GM12874 (cell line): Measurements from ENCODE around the gene ZNF879.

Experiments
- TF ChIP-seq, protein P1 (sequence below): IDR thresholded peaks from 2 replicates; pipeline ENCODE4 v1.5.1; 2011; ENCODE audit warnings: low read depth, mild to moderate bottlenecking, control low read depth, low read length, moderate library complexity; ENCODE audit not compliant: insufficient read depth

The ZNF879 gene

DNA sequence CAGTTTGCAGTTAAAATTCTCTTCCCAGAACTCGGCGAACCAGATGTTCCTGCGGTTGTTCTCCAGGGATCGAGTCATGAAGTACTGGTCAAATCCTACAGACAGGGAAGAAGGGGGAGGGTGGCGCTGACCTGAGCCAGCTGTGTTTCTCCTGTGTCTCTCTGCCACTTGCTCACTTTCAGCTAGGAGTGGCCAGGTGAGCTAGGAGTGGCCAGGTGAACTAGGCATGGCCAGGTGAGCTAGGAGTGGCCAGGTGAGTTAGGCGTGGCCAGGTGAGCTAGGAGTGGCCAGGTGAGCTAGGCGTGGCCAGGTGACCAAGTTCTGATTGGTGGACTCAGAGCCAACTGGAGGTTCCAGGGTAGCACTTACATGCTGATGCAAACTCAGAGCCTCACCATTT lies 34.3 kb upstream of the ZNF879 start:
- TF ChIP-seq, protein P1, sequence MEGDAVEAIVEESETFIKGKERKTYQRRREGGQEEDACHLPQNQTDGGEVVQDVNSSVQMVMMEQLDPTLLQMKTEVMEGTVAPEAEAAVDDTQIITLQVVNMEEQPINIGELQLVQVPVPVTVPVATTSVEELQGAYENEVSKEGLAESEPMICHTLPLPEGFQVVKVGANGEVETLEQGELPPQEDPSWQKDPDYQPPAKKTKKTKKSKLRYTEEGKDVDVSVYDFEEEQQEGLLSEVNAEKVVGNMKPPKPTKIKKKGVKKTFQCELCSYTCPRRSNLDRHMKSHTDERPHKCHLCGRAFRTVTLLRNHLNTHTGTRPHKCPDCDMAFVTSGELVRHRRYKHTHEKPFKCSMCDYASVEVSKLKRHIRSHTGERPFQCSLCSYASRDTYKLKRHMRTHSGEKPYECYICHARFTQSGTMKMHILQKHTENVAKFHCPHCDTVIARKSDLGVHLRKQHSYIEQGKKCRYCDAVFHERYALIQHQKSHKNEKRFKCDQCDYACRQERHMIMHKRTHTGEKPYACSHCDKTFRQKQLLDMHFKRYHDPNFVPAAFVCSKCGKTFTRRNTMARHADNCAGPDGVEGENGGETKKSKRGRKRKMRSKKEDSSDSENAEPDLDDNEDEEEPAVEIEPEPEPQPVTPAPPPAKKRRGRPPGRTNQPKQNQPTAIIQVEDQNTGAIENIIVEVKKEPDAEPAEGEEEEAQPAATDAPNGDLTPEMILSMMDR = no peak

DNA sequence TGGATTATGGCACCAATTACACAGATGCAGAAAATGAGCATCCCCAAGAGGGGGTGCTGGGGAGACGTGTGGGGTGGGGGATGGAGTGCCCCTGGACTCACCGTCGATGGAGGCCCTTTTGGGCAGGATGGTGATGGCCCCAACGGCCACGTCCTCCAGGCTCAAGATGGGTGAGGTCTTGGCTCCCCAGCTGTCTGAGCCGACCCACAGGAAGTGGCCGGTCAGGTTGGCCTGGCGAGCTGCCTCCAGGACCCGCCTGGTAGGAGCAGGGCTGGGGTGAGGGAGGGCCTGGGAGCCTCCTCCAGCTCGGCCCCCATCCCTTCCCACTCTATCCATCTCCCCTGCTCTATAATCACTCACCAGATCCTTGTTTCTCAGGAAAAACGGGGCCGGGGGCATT lies 33.1 kb upstream of the ZNF879 start:
- TF ChIP-seq, protein P1 = no peak

DNA sequence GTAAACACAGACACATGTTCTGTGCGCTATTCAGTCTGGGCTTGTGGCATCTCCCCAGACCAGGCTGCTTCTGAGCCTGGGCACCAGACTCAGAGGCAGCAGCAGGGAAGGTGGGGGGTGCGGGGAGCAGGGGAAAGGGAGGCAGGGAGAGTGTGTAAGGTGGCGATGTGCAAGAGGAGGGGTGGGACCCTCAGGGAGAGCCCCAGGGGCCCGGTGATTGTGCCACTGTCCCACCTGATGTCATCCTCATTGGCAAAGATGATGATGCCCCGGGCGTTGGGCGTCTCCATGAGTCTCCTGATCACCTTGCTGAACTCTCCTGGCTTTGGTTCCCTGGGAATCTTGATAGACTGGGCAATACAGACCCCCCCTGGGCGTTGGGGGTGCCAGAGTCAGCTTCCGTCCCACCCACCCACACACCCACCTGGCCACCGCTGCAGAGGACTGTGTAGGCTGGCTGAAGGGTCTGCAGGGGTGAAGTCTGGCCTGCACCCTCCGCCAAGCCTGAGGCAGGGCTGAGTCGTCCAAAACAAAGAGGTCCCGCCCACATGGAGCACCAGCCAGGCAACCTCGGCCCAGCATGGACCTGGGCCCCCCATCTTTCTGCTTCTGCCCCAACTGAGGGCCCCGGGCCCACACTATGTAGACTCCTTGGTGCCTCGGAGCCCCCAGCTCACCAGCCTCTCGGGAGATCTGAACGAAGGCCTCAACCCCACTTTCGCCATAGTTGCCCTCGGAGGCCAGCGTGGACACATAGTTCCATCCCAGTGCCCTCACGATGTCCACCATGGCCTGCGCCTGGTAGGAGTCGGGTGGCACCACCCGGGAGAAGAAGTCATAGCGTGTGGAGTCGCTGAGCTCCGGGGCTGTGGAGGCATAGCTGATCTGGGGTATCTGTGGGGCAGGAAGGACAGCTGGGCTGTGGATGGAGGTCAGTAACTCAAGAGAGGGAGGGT lies 32.1 kb upstream of the ZNF879 start:
- TF ChIP-seq, protein P1 = no peak

DNA sequence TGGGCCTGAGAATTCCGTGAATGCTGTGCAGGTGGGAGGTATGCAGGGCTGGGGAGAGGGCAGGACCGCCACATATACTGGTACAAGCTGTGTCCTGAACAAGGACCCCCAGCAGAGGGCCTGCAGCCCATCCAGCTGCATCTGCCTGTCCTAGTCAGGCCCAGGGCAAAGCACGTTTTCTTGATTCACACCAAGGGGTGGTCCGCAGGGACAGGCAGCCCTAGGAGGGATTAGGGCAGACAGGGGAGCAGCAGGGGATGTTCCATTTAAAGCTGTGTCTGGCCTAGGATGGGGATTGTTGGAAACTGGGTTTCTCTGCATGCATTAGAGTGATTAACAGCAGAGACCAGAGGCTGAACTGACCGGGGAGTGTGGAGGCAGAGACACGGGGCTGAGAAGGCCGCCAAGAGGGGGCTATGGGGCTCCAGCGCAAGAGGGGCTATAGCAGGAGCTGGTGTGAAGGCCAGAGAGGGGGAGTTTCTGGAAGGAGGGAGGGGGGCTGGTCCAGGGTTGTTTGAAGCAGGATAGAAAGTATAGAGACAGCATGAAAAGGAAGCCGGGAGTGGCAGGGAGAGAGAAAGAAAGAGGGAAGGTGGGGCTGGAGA lies 31.2 kb upstream of the ZNF879 start:
- TF ChIP-seq, protein P1 = no peak

DNA sequence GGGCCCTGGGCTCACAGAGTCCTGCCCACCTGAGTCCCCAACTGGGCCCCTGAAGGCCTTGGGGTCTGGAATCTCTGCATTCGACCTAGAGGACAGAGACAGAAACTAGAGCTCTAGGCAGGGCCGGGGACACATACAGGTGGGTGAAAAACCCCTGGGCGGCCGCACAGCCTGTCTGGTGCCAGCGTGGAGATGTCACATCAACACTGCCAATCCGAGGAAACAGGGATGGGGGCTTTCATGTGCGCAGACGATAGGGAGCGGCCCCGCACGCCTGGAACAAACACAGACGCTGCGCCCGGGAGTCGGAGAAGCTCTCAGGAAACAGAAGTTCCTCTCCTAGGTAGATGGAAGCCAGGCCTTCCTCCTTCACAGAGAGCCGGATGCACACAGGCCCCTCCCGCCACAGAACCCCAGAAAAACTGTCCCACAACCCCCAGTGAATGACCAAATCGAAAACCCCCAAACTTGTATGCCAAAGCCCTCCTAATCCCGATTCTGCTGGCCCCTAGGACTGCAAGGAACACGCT lies 30.3 kb upstream of the ZNF879 start:
- TF ChIP-seq, protein P1 = no peak

DNA sequence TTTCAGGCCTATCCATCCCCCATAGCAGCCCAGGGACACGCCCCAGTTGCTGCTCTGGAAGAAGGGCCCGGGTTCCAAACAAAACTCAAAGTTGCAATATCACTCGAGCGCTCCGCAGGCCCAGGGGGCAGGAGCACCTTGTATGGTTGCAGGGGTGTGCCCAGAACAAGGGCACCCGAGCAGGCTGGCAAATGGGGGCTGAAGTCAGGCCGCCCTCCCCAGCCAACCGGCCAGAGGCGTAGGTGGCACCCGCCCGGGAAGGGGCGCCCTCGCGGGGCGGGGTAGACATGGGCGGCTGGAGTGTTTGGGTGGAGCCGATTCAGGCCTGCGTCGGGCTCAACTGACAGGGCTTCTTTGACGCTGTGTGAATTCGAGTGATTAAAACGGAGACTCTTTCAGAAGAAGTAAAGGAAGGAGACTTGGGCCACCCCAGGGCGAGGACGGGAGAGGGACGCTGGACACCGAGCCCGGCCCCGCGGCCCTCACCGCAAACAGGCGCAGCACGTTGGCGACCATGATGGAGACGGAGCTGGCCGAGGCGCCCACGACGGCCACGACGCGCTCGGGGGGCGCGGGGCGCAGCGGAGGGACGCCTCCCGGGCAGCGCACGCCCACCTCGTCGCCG lies 29.5 kb upstream of the ZNF879 start:
- TF ChIP-seq, protein P1 = no peak
